GM12875 (cell line): Measurements from ENCODE around the gene ANKRD34B.

Experiments
- H3K4me3 ChIP-seq: one replicate; pipeline ENCODE4 v1.5.1; 2011; ENCODE audit warnings: low read depth, low read length, control low read depth
- TF ChIP-seq, protein P1 (sequence below): IDR thresholded peaks from 2 replicates; pipeline ENCODE4 v1.5.1; 2011; ENCODE audit warnings: low read depth, mild to moderate bottlenecking, control low read depth, inconsistent platforms, low read length, moderate library complexity, borderline replicate concordance; ENCODE audit not compliant: insufficient read depth

ANKRD34B gene

DNA sequence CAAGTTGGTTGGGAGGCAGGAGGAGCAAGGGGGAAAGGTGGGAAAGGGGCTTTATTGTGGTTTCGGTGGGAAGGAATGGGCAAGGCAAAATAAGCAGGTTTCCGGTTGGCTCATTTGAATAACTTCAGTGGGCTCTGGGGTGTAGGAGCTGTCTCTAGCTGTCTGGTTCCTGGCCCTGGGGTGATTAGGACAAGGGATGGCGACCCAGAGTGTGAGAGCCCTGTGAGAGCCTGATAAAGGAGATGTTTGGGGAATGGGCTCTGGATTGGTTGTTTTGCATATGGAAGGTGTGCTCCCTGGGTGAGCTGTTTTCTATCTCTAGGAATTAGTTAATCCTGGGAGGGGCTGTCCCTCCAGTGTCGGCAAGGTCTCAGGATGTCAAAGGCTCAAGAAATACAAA is 15.4 kb downstream of the ANKRD34B start:
- no peak overlapping the region for H3K4me3 ChIP-seq
- TF ChIP-seq, protein P1, sequence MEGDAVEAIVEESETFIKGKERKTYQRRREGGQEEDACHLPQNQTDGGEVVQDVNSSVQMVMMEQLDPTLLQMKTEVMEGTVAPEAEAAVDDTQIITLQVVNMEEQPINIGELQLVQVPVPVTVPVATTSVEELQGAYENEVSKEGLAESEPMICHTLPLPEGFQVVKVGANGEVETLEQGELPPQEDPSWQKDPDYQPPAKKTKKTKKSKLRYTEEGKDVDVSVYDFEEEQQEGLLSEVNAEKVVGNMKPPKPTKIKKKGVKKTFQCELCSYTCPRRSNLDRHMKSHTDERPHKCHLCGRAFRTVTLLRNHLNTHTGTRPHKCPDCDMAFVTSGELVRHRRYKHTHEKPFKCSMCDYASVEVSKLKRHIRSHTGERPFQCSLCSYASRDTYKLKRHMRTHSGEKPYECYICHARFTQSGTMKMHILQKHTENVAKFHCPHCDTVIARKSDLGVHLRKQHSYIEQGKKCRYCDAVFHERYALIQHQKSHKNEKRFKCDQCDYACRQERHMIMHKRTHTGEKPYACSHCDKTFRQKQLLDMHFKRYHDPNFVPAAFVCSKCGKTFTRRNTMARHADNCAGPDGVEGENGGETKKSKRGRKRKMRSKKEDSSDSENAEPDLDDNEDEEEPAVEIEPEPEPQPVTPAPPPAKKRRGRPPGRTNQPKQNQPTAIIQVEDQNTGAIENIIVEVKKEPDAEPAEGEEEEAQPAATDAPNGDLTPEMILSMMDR: no peak

DNA sequence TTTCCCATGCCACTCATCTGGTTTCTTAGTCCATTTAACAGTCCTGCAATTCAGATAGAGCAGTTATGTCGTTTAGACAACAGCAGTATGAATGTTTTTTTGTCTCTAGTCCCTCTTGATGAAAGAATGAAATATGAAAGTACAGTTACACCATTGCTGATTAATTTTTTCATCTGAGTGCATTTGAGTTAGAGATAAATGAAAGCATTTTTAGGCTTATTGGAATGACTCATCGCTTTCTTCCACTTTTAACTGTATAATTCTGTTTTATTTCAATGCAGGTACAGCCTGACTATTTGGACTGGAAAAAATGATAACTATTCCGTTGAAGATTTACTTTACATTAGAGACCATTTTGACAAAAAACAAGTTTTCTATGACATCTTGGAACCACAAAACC is 28.7 kb downstream of the ANKRD34B start:
- TF ChIP-seq, protein P1: no peak
- no peak overlapping the region for H3K4me3 ChIP-seq

DNA sequence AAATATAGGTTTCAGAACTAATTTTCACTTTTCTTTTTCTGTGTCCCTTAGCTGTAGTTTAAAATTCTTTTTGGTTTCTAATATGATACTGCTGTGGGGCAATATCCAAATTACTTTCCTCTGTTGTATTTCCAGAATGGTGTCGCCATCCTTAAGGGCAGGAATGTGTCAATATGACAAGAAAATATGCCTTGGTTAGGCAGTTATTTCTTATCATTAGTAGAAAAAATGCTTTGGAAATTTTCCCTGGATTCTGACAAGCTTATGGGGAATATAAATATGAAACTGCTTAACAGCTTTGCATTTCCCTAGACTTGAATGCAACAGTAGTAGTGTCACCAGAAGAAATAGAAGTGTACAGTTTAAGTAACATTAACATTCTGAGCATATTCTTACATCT is 29.4 kb downstream of the ANKRD34B start:
- TF ChIP-seq, protein P1: no peak
- H3K4me3 ChIP-seq: no peak overlapping the region

DNA sequence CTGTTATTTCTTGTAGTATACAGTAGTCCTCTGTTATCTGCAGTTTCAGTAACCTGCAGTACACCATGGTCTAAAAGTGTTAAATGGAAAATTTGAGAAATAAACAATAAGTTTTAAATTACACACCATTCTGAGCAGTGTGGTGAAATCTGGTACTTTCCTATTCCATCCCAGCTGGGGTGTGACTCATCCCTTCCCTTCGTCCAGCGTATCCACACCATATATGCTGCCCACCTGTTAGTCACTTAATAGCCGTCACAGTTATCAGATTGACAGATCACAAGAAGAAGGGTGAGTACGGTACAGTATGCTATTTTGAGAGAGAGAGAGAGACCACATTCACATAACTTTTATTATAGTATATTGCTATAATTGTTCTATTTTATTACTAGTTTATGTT is 53.3 kb downstream of the ANKRD34B start:
- TF ChIP-seq, protein P1: no peak
- H3K4me3 ChIP-seq: no peak overlapping the region

DNA sequence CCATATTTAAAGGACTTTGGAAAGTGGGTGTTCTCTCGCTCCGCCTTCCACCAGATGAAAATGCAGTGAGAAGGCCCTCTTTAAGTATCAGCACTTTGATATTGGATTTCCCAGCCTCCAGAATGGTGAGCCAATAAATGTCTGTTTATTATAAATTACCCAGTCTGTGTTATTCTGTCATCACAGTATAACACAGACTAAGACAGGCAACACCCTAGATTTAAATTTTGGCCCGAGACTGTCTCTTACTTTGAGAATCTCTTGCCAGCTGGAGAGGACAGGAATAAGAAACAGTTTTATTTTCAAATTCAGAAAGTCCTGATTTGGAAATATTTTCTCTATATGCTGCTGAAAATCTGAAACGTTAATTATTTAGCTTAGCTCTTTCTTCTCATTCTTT is 60.7 kb downstream of the ANKRD34B start:
- H3K4me3 ChIP-seq: no peak overlapping the region
- TF ChIP-seq, protein P1: no peak

DNA sequence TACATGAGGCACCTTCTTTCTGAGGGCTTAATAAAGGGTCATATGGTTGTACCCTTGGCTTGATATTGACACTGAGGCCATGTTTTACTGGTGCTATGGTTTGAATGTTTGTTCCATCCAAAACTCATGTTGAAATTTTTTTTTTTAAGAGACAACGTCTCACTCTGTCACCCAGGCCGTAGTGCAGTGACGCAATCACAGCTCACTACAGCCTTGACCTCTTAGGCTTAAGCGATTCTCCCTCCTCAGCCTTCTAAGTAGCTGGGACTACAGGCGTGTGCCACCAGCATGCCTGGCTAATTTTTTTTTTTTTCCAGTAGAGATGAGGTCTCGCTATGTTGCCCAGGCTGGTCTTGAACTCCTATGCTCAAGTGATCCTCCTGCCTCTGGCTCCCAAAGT is 61.2 kb downstream of the ANKRD34B start:
- no peak overlapping the region for H3K4me3 ChIP-seq
- TF ChIP-seq, protein P1: no peak

DNA sequence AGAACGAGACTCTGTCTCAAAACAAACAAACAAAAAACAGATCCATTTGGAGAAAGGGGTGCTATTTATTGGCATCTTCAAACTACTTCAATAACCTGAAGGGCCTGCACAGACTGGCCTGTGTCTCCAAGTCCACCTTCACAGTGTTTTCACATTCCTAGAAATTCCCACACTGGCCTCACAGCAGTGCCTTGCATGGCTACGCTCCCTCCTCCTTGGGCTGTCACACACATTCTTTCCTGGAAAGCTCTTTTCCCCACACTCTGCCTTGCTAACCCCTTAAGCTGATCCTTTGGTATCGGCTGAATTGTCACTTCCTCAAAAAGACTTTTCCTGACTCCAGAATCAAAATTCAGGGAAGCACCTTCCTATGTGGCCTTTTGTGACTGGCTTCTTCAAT is 62.4 kb downstream of the ANKRD34B start:
- TF ChIP-seq, protein P1: no peak
- H3K4me3 ChIP-seq: no peak overlapping the region
